Psoas muscle (tissue), 8 donors: ENCODE measurements around the gene PPP1R37. TPM values are rescaled to one million over a fixed set of nuclear protein-coding genes. Genes with fewer than 3 reads are reported as not detected.

Experiments used
- ATAC-seq, 4 donors: fragments of 200-7000 bp; cut with Tn5 transposase; one replicate each; pipeline ENCODE4 v1.9.1; 2020; ENCODE audit warnings: moderate library complexity in 3 of 4, mild to moderate bottlenecking in 2 of 4
- DNase-seq, 2 donors: peaks; one replicate each; pipeline ENCODE4 v3.0.0-alpha.2; 2020
- H3K27ac ChIP-seq: fragments of 200-600 bp; one replicate; pipeline ENCODE4 v1.8.0; 2022
- H3K27me3 ChIP-seq, 3 donors: fragments of 200-600 bp in 1 of 3; one replicate each; pipeline versions ENCODE4 v1.6.1 to v1.8.0; 2013 to 2022; ENCODE audit warnings: low read length in 2 of 3, mild to moderate bottlenecking in 2 of 3, moderate library complexity in 1 of 3; ENCODE audit not compliant: insufficient read depth in 3 of 3
- H3K36me3 ChIP-seq, 2 donors: fragments of 200-600 bp in 1 of 2; one replicate each; pipeline versions ENCODE4 v1.6.1 to v1.8.0; 2013 to 2022; ENCODE audit warnings: low read depth in 1 of 2, mild to moderate bottlenecking in 1 of 2, moderate library complexity in 1 of 2; ENCODE audit not compliant: insufficient read depth in 1 of 2
- H3K4me1 ChIP-seq: fragments of 200-600 bp; one replicate; pipeline ENCODE4 v1.8.0; 2022
- H3K4me3 ChIP-seq: fragments of 200-600 bp; one replicate; pipeline ENCODE4 v1.8.0; 2022; ENCODE audit warnings: mild to moderate bottlenecking
- H3K9me3 ChIP-seq: fragments of 200-600 bp; one replicate; pipeline ENCODE4 v1.8.0; 2022
- CTCF ChIP-seq: fragments of 200-600 bp; IDR thresholded peaks from one replicate; pipeline ENCODE4 v1.8.0; 2022; ENCODE audit warnings: antibody characterized with exemption
- WGBS, 3 donors: extraction: QIAGEN DNeasy Blood & Tissue Kit; methylation state at CpG; one replicate each; pipeline versions ENCODE4 v1.1.6 to v1.1.7; 2013; 5-methylcytosine and 5-hydroxymethylcytosine counted together
- intact Hi-C, 2 donors: fragments of 100-400 bp; cut with DNase I; formaldehyde crosslinking; loops; one replicate each; pipeline versions ENCODE4 v1.11.0 to v1.14.2; 2022
- polyA plus RNA-seq, 3 donors: library from polyadenylated mRNA; stranded (reverse); fragments of 200-250 nt; gene quantifications; one replicate each; pipeline ENCODE4 v1.2.3, GENCODE V29; 2013
- total RNA-seq, 4 donors: library from RNA; stranded (reverse); fragmentation: NEBNext Ultra II Directional in 2 of 4; extraction: Animal tissue kit (Norgen Biotek cat#: 25700) in 2 of 4; gene quantifications; one replicate each; pipeline versions ENCODE4 v1.2.1 to v1.2.4, GENCODE V29; 2021 to 2023
- donor health status: healthy with polysubstance abuse.
- donor health status: DM: no; HTN: no; CAD: no; lungs with moderate emphysema.
- donor health status: Bipolar disorder and iron deficiency.
- donor health status: healthy.
- donor health status: DM: yes; HTN: yes; CAD: no.
- donor health status: DM: no; HTN: no; CAD: no.
- donor health status: DM: no; HTN: no; CAD: no.
- donor health status: DM: yes; HTN: yes; CAD: no.

PPP1R37 gene
- total and polyA plus RNA-seq, 7 donors, result 25.5 to 39.5 (median 29.3) TPM

- no peak overlapping the region for H3K4me3 ChIP-seq
- no peaks in the 10 kb centered on the region for H3K4me1 ChIP-seq
- no peaks in the 10 kb centered on the region for H3K36me3 ChIP-seq
- H3K27me3 ChIP-seq, result peaks cover 0 to 1% (median 0%) of the 10 kb centered on the region in 3 donors
- ATAC-seq, result no peak
- DNase-seq, result no peak
- no peaks in the 10 kb centered on the region for H3K9me3 ChIP-seq
- no peak overlapping the region for H3K27ac ChIP-seq
- intact Hi-C loops, result no loop called here
- WGBS, 3 donors, result 72 to 79% (median 79%) methylated on average over 6 of the region's 6 CpGs
- TF ChIP-seq CTCF, result no peak
Measured at GRCh38 chr19:45195764-45196163, 102.8 kb downstream of the PPP1R37 start.

Other genes with a start within 250 kb of the PPP1R37 start
- gene NECTIN2, start 246.9 kb upstream of the PPP1R37 start, total RNA-seq, result 10 to 100 TPM; 17.5 to 32.9 (median 24.1) TPM
- gene NECTIN2, start 246.9 kb upstream of the PPP1R37 start, polyA plus RNA-seq, result 10 to 100 TPM in 2 of 3 donors, 1 to 10 TPM in 1; 9.0 to 18.1 (median 11.2) TPM
- 100 to 1,000 TPM in 1 of 4 donors, 10 to 100 TPM in 3; 42.3 to 111 (median 71.4) TPM for gene TOMM40, start 201.9 kb upstream of the PPP1R37 start, total RNA-seq
- gene TOMM40, start 201.9 kb upstream of the PPP1R37 start, polyA plus RNA-seq, result 100 to 1,000 TPM in 1 of 3 donors, 10 to 100 TPM in 2; 67.6 to 330 (median 69.7) TPM
- 10 to 100 TPM in 3 of 4 donors, 1 to 10 TPM in 1; 7.1 to 19.0 (median 11.9) TPM for gene APOE, start 187.4 kb upstream of the PPP1R37 start, total RNA-seq
- gene APOE, start 187.4 kb upstream of the PPP1R37 start, polyA plus RNA-seq, result 10 to 100 TPM in 1 of 3 donors, 1 to 10 TPM in 2; 4.9 to 17.8 (median 6.8) TPM
- gene APOC1, start 178.6 kb upstream of the PPP1R37 start, total RNA-seq, result 10 to 100 TPM in 1 of 4 donors, 1 to 10 TPM in 3; 5.7 to 16.8 (median 8.3) TPM
- 10 to 100 TPM in 1 of 3 donors, 1 to 10 TPM in 2; 1.6 to 14.4 (median 4.7) TPM for gene APOC1, start 178.6 kb upstream of the PPP1R37 start, polyA plus RNA-seq
- gene APOC4, start 150.9 kb upstream of the PPP1R37 start, total RNA-seq, result not detected
- not detected for gene APOC4, start 150.9 kb upstream of the PPP1R37 start, polyA plus RNA-seq
- under 1 TPM in 1 of 4 donors, not detected in 3; 0.98 TPM for gene APOC2, start 147.1 kb upstream of the PPP1R37 start, total RNA-seq
- not detected for gene APOC2, start 147.1 kb upstream of the PPP1R37 start, polyA plus RNA-seq
- 10 to 100 TPM; 78.4 to 98.7 (median 84.8) TPM for gene CLPTM1, start 137.8 kb upstream of the PPP1R37 start, total RNA-seq
- gene CLPTM1, start 137.8 kb upstream of the PPP1R37 start, polyA plus RNA-seq, result 100 to 1,000 TPM in 1 of 3 donors, 10 to 100 TPM in 2; 77.7 to 129 (median 98.3) TPM
- 10 to 100 TPM in 3 of 4 donors, 1 to 10 TPM in 1; 6.5 to 44.0 (median 13.5) TPM for gene RELB, start 91.7 kb upstream of the PPP1R37 start, total RNA-seq
- 10 to 100 TPM; 10.3 to 14.1 (median 12.1) TPM for gene RELB, start 91.7 kb upstream of the PPP1R37 start, polyA plus RNA-seq
- gene CLASRP, start 54.1 kb upstream of the PPP1R37 start, total RNA-seq, result 10 to 100 TPM; 37.4 to 65.9 (median 47.1) TPM
- gene CLASRP, start 54.1 kb upstream of the PPP1R37 start, polyA plus RNA-seq, result 10 to 100 TPM; 30.8 to 34.5 (median 33.2) TPM
- under 1 TPM in 3 of 4 donors, not detected in 1; 0.34 to 0.73 (median 0.36) TPM for gene ZNF296, start 16.7 kb upstream of the PPP1R37 start, total RNA-seq
- under 1 TPM; 0.22 to 0.62 (median 0.44) TPM for gene ZNF296, start 16.7 kb upstream of the PPP1R37 start, polyA plus RNA-seq
- gene GEMIN7, start 13.9 kb upstream of the PPP1R37 start, total RNA-seq, result 10 to 100 TPM; 19.6 to 27.3 (median 24.3) TPM
- 10 to 100 TPM; 40.9 to 51.1 (median 50.3) TPM for gene GEMIN7, start 13.9 kb upstream of the PPP1R37 start, polyA plus RNA-seq
- gene NKPD1, start 67.8 kb downstream of the PPP1R37 start, total RNA-seq, result under 1 TPM in 3 of 4 donors, not detected in 1; 0.06 to 0.09 (median 0.08) TPM
- under 1 TPM in 2 of 3 donors, not detected in 1; 0.08 to 0.18 TPM for gene NKPD1, start 67.8 kb downstream of the PPP1R37 start, polyA plus RNA-seq
- 10 to 100 TPM; 12.3 to 42.2 (median 20.6) TPM for gene TRAPPC6A, start 85.1 kb downstream of the PPP1R37 start, total RNA-seq
- gene TRAPPC6A, start 85.1 kb downstream of the PPP1R37 start, polyA plus RNA-seq, result 10 to 100 TPM; 10.8 to 14.5 (median 12.9) TPM
- gene BLOC1S3, start 85.6 kb downstream of the PPP1R37 start, total RNA-seq, result 1 to 10 TPM; 4.1 to 7.8 (median 5.1) TPM
- 1 to 10 TPM; 3.3 to 6.6 (median 6.5) TPM for gene BLOC1S3, start 85.6 kb downstream of the PPP1R37 start, polyA plus RNA-seq
- 1 to 10 TPM in 1 of 4 donors, under 1 TPM in 3; 0.62 to 1.3 (median 0.70) TPM for gene EXOC3L2, start 152.2 kb downstream of the PPP1R37 start, total RNA-seq
- gene EXOC3L2, start 152.2 kb downstream of the PPP1R37 start, polyA plus RNA-seq, result under 1 TPM; 0.17 to 0.53 (median 0.28) TPM
- gene MARK4, start 158.1 kb downstream of the PPP1R37 start, total RNA-seq, result 10 to 100 TPM; 29.7 to 37.7 (median 34.4) TPM
- gene MARK4, start 158.1 kb downstream of the PPP1R37 start, polyA plus RNA-seq, result 10 to 100 TPM; 11.0 to 12.5 (median 12.4) TPM
- over 10,000 TPM in 3 of 4 donors, 1,000 to 10,000 TPM in 1; 9,755 to 16,244 (median 12,984) TPM for gene CKM, start 229.7 kb downstream of the PPP1R37 start, total RNA-seq
- over 10,000 TPM in 2 of 3 donors, 1,000 to 10,000 TPM in 1; 9,503 to 23,818 (median 21,473) TPM for gene CKM, start 229.7 kb downstream of the PPP1R37 start, polyA plus RNA-seq
- gene KLC3, start 247.6 kb downstream of the PPP1R37 start, total RNA-seq, result under 1 TPM in 2 of 4 donors, not detected in 2; 0.11 to 0.27 TPM
- under 1 TPM in 2 of 3 donors, not detected in 1; 0.03 to 0.05 TPM for gene KLC3, start 247.6 kb downstream of the PPP1R37 start, polyA plus RNA-seq